Measurements from ENCODE around the gene TMEM191C.
"Not testable (repeated sequence)": the region's sequence is repeated elsewhere in the genome, so short reads cannot be mapped to it uniquely, and the experiment has no call there.

DNA sequence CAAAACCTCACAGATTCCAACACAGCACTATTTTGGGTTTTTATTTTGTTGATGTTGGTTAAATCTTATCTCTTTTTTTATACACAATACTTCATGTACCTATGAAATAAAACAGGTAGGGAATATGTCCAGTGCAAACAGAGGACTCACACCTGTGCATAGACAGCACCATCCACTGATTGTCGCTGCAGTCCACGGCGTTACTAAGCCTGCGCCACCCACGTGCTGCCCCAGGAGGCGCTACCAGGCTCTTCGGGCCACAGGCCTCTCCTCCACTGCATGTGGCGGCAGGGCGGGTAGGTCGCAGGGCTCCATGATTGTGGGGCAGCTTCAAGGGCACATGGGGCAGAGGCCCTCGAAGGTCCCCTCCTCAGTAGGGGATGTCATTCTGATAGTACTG is 5.8 kb downstream of the TMEM191C start:
- TF ChIP-seq, protein P1, sequence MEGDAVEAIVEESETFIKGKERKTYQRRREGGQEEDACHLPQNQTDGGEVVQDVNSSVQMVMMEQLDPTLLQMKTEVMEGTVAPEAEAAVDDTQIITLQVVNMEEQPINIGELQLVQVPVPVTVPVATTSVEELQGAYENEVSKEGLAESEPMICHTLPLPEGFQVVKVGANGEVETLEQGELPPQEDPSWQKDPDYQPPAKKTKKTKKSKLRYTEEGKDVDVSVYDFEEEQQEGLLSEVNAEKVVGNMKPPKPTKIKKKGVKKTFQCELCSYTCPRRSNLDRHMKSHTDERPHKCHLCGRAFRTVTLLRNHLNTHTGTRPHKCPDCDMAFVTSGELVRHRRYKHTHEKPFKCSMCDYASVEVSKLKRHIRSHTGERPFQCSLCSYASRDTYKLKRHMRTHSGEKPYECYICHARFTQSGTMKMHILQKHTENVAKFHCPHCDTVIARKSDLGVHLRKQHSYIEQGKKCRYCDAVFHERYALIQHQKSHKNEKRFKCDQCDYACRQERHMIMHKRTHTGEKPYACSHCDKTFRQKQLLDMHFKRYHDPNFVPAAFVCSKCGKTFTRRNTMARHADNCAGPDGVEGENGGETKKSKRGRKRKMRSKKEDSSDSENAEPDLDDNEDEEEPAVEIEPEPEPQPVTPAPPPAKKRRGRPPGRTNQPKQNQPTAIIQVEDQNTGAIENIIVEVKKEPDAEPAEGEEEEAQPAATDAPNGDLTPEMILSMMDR (IDR thresholded peaks at IDR 0.05), result not testable (repeated sequence)
- not testable (repeated sequence) for TF ChIP-seq POLR2A, EP300 (IDR thresholded peaks at IDR 0.05)
